ENCODE results near the gene TMEM138.

- TF ChIP-seq CTCF (IDR thresholded peaks at IDR 0.05): no peak
- no peak for TF ChIP-seq POLR2A (IDR thresholded peaks at IDR 0.05)
- no peak for TF ChIP-seq POLR2AphosphoS5 (IDR thresholded peaks at IDR 0.05)
Observed at GRCh38 chr11:61372659-61373420, 10.7 kb downstream of the TMEM138 start.
